NCI-H345 treated with DMSO at 0.1 percent for 48 hours (cell line): Measurements from ENCODE around the gene HAUS3.
"Not testable (repeated sequence)": the region's sequence is repeated elsewhere in the genome, so short reads cannot be mapped to it uniquely, and the experiment has no call there.

Experiments used
- DNase-seq: peaks from one replicate; lab custom pipeline; 2025; ENCODE audit not compliant: unreplicated experiment; lab: John Stamatoyannopoulos, UW

Gene HAUS3

GRCh38 chr4:2275546-2276251 is 33.8 kb upstream of the HAUS3 start:
- no peak for DNase-seq

DNA sequence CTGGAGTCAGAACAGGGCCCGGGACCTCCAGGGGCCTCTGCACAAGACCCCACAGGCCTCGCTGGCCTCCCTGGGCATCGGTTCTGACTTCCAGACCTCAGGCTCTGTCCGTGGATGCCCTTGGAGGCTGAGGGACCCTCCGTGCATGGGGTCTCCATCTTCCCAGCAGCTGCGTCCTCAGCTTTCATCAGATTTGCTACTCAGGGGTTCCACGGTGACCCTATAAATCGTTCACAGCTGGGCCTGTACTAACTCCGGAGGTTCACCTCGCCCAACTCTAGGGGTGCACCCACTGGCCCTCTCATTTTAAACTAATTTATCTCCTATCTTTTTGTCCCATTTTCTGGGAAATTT is 33.1 kb upstream of the HAUS3 start:
- not testable (repeated sequence) for DNase-seq

DNA sequence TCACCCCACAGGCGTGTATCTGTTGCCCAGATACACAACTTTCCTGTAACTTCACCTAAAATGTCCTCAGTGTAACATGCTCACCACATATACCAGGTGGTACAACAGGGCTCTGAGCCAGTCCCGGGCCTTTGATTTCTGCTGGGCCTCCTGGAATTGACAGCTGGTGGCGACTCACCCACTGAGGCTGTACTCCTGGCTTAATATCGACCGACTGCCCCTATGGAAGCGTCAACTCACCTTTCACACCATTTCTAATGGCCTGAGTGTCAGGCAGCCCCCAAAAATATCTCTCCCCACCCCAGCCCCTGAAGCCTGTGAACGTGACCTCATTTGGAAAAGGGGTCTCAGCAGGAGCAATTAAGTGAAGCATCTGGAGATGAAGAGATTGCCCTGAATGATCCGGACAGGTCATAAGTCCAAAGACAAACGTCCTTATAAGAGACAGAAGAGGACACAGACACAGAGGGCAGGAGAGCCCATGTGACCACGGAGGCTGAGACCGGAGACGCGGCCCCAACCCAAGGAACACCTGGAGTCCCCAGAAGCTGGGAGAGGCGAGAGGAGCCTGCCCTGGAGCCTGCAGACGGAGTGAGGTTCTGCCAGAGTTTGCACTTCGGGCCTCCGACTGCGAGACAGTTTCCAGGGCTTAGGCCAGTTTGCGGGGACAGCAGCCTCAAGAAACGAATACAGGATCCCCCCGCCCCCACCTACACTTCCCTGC is 32.6 kb upstream of the HAUS3 start:
- no peak for DNase-seq

- no peak for DNase-seq
Measured at GRCh38 chr4:2273657-2274319, 31.9 kb upstream of the HAUS3 start.

DNA sequence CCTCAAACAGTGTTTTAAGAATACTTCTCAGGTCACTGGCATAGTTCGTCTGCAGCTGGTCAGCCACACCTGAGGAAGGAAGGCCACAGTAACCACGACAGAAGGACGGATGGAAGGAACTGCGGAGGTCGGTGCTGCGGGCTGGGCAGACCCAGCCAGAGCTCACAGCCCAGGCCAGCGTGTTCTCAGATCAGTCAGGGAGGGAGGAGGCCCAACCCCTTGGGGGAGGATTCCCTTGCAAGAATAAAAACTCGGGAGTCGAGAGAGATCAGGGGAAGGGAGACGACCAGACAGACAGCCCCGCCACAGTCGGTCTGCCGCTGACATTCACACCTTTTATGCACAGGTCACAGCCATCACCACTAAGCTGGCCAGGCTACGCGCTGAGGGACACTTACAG is 31.3 kb upstream of the HAUS3 start:
- DNase-seq, result no peak

DNA sequence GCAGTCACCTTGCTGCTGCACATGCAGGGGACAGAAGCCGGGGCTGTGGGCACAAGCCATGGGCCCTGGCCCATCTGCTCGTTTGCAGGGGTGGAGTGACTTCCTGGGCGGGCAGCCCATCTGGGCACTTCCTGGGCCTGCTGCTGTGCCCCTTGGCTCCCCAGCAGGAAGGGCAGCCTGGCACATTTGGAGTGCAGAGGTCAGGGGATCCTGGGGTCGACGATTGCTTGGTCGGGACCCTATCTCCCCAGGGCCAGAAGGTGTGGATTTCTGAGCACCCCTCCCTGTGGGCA is 30.9 kb upstream of the HAUS3 start:
- no peak for DNase-seq

GRCh38 chr4:2272026-2272827 is 30.3 kb upstream of the HAUS3 start:
- no peak for DNase-seq

DNA sequence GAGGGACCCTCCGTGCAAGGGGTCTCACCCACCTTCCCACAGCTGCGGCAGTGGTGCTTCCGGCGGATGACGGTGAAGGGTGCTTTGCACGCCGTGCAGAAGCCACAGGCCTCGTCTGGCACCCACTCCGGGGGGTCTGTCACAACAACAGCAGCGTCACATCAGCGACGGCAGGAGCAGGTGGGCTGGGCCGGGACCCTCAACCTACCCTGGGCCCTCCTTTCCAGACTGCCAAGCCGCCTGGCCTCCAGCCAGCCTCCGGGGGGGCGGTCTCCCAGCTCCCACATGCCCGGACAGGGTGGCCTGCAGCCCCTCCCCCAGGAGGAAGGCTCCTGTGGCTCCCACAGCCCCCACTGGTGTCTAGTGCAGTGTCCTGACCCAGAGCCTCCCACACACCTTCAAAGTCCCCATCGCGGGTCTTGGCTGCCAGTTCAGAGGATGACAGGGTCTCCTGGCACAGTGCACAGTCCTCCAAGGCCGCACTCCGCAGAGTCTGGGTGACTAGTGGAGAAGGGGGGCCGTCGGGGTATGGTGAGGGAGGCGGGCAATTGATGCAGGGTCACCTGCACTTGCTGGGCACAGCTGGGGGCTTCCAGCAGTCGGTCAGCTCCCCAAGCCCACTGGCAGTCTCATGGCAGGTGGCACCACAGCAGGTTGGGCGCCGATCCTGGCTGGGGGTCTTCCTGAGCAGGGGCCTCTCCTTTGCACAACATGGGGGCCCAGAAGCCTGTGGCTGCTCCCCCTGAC is 29.5 kb upstream of the HAUS3 start:
- no peak for DNase-seq

GRCh38 chr4:2270341-2271165 is 28.6 kb upstream of the HAUS3 start:
- DNase-seq, result no peak

GRCh38 chr4:2269618-2270163 is 27.8 kb upstream of the HAUS3 start:
- DNase-seq, result no peak

DNA sequence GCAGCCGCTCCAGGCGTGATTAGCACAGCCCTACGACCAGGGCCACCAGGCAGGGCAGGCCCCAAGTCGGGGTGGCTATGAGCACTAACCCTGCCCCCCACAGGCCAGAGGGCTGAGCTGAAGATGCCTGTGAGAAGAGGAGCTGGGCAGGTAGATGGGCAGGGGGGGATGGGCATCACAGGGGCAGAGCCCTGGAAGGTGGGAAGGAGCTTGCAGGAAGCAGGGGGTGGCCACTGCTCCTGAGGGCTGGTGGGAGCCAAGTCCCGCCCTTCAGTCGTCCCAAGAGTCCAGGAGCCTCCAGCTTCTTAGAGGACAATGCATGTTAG is 27.2 kb upstream of the HAUS3 start:
- no peak for DNase-seq

DNA sequence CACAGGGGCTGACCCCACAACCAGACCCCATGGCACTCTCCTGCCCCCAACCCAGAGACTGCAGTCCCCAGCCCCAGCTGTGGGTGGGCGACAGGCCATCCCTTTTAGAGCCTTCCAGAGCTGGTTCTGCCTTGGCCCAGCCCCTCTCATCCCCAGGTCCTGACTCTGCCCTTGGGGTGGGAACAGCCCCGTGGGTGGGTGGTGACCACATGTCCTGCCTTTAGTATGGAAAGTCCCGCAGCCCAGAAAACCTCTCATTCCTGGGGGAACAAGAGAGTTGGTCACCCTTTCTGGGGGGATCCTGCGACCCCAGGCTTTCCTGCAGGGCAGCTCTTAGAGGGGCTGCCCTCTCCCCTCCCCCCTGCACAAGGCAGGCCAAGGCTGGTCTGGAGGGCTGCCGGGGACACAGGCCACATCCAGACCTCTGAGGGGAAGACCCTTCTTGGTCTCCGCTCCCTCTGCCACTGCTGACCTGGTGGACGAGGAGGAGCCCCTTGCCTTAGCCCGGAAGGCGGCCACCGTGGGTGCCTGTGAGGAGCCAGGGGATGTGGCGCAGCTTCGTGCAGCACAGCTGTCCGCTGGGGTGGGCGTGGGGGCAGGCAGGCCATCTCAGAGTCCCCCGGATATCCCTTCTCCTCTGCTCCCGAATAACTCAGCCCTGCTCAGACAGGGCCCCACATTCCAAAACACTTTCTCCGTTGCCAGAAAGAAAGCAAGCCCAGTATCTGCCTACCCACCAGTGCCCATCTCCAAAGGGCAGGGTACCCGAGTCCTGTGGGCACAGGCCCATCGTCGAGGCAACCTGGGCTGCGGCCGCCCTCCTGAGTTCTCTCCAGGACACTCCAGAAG is 26.7 kb upstream of the HAUS3 start:
- no peak for DNase-seq

- no peak for DNase-seq
Measured at GRCh38 chr4:2267841-2268240, 25.9 kb upstream of the HAUS3 start.

- DNase-seq, result no peak
Measured at GRCh38 chr4:2267320-2267811, 25.4 kb upstream of the HAUS3 start.

DNA sequence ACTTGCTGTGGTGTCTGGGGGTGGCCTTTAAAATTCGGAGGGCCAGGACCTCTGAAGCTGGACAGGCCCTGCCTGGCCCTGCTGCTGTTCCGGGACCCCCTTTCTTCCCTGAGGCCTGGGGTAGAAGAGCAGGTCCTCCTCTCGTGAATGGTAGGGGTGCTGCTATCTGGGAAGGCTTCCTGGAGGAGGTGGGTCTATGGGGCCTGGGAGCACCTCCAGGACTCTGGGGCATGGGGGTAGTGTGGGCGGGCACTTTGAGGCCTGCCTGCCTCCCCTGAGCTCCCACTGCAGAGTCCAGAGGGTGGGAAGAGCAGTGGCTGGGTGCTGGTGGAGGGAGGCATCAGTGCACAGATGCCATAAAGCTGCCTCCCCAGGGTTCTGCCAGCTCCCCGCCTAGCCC is 24.9 kb upstream of the HAUS3 start:
- no peak for DNase-seq

DNA sequence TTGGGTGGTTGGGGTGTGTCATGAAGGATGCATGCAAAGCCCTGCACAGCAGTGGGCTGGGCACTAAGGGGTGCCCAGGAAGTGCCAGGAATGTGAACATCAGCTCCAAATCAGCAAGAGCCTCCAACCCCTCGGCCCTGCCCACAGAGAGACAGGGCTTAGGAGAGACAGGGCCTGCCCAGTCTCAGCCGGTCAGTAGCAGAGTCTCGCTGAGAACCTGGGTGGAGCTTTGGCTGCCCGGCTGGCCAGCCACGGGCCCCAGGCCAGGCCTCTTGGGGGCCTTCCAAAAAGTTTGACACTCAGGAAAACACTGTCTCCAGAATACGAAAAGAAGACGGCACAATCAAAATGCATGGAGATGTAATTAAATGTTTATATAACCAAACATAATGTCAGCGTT is 24.3 kb upstream of the HAUS3 start:
- no peak for DNase-seq

DNA sequence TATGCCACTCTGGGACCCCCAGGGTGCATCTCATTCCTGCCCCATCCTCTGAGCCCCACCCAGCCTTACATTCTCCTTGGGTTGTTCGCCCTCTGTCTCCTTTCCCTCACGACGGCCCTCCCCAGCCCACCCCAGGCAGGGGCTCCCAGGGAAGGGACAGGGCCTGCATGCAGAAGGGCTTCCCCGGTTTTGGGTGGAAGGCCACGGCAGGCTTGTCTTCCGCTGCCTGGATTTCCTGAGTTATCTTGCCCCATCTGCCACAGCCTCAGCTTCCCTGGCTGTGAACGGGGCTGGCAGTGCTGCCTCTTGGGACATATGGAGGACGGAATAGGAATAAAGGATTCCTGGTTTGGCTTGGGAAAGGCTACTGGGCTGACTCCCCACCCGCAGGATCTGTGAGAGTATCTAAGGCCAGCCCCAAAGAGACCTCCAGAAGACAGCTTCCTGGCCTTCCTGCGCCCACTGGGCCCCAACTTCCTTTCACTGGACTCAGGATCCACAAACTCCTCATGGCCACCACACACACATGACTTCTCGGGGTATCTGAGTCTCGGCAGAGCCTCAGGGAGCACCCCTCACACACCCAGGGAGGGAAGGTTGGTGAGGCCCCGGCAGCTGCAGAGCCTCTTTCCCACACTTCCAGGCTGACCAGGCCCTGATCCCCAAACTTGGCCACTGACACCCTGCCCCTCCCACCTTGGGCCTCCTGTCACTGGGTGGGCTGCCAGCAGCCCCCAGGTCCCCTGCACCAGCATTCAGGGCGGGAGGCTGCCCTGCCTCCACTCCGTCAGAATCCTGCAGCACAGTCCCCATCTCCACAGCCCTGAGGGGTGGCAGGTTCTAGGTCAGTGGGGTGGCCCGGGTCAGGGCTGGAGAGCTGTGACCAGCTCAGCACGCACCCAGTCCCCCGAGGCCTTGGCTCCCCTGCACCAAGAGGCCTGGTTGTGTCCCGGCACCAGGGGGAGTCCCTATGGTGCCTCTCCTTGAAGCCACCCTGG is 23.5 kb upstream of the HAUS3 start:
- no peak for DNase-seq
